GM19035 (cell line): ENCODE measurements around the gene ALAS1.

ENCODE experiments used
- ATAC-seq: cut with Tn5 transposase; IDR thresholded peaks from one replicate; pipeline ENCODE4 v1.9.1; 2021; ENCODE audit not compliant: unreplicated experiment

ALAS1 gene

DNA sequence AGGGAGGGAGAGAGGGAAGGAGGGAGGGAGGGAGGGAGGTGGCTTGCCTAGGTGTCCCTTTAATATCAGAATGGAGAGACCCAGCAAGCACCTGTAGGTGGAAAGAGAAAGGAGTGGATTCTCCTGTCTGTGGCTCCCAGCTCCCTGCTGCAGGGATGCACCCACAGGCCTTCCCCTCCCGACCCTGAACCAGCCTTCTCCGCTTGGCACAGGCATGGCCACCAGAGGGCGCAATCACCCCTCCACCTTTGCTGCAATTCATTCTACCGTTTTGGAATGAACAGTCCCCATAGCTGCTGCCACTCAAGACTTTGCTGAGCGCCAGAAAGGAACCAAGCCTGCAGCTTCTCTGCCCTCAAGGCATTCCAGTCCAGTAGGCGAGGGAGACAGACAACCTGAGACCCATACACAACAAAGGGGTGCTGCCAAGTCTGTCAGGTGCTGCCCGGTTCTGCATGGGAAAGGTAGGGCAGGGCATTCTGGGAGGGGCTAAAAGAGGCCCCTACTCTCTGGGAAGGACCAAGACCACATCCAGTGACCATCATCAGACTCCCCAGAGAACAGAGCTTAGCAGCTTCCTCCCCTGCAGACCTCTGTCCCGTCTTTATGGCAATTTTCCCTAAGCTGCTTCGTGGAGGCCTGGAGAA is 22.5 kb downstream of the ALAS1 start:
- ATAC-seq, result peak; percentile 55

DNA sequence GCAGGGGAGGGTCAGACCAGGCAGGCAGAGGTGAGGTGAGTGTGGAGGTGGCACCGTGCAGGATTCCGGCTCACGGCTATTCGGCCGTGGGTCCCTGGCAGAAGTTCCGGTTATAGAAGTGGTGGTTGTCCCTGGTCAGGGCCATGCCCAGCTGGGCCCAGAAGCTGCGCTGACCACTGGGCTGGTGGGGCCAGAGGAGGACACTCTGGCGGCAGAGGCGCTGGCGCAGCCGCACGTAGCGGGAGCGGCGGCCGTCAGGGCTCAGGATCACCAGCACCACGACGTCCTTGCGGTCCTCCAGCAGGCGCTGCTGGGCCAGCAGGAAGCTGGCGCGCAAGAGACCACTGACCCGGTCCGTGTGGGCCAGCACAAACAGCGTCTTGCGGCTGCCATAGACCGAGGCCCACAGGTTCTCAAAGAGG is 23.2 kb downstream of the ALAS1 start:
- ATAC-seq, result no peak

DNA sequence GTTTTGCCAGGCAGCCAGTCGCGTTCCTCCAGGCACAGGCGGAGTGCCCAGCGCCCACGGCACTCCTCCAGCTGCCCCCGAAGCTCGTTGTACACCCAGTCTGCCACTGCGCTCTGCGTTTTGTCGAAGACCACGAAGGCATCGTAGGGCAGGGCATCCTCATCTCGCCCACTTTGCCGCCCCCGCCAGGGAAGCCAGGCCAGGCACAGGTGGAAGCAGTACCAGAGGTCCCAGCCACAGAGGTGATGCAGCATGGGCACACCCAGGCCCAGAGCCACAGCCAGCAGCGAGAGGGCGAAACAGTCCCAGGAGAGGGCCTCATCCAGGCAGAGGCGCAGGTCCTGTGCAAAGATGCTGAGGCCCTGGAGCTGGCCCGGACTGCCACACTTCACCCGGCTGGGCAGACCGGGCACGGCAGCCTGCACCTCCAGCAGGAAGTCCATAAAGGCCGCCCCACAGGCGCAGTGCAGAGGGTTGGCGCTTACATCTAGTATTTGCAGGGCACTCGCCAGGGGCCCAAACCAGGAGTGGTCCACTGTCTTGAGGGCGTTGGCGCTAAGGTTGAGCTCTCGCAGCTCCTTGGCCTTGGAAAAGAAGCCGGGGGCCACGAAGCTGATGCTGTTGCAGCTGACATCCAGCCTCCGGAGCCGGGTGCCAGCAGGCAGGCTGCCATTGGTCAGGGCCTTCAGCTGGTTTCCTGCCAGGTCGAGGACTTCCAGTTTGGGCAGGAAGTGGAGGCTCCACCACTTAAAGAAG is 23.8 kb downstream of the ALAS1 start:
- no peak for ATAC-seq

DNA sequence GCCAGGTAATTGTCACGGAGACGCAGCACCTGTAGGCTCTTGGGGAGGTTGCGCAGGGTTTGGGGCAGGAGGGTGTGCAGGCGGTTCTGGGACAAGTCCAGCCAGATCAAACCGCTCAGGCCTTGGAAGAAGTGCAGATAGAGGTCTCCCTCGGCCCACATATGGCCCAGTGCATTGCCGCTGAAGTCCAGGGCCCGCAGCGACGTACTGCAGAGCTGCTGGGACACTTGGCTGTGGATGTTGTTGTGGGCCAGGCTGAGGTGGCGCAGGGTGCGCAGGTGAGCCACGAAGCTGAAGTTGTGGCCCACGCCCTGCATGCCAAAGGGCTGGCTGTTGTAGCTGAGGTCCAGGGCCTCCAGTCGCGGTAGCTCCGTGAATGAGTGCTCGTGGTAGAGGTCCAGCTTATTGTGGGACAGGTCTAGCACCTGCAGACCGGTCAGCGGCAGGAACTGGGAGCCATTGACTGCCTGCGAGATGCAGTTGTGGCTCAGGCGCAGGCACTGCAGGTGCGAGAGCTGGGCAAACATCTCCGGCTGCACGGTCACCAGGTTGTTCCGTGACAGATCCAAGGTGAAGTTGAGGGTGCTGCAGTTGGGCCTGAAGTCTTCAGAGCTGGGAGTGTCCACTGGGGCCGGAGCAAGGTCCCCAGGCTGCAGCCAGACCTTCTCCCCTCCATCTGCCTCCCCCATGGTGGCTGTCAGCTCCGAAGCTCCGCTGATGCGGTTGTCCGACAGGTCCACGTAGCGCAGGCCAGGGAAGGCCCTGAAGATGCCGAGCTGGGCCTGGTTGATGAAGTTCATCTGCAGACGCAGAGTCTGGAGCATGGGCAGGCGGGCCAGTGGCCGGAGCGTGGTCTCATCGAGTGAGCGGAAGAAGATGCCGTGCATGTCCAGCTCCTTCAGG is 24.6 kb downstream of the ALAS1 start:
- ATAC-seq, result no peak

DNA sequence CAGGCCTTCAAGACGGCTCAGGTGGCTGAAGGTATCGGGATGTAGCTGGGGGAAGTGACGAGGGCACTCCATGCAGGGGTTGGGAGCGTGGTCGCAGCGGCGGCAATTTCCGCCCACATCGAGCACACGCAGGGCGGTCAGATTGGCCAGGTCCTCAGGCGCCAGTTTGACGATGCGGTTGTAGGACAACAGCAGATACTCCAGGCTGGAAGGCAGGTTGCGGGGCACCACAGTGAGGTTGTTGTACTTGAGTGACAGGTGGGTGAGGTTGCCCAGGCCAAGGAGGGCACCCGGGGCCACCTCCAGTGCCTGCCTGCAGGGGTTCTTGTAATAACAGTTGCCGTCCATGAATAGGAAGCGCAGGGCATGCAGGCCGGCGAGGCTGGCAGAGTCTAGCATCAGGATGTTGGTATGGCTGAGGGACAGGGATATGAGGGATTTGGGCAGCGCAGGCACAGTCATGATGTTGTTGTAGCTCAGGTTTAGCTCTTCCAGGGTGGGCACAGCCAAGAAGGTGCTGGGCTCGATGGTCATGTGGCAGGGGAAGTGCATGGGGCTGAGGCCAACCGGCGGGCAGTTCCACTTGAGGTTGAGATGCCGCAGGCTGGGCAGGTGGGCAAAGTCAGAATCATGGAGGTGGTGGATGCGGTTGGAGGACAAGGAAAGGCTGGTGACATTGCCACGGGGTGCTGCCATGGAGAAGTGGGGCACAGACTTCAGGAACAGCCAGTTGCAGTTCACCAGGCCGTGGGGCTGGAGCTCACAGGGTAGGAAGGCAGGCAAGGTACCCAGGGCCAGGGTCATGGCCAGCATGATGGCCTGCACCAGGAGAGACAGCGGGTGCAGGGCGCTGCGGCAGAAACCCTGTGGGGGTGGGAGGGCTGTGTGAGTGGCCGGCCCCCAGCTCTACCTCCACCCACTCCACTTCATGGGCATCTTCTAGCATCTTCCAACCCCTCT is 25.8 kb downstream of the ALAS1 start:
- ATAC-seq, result no peak

DNA sequence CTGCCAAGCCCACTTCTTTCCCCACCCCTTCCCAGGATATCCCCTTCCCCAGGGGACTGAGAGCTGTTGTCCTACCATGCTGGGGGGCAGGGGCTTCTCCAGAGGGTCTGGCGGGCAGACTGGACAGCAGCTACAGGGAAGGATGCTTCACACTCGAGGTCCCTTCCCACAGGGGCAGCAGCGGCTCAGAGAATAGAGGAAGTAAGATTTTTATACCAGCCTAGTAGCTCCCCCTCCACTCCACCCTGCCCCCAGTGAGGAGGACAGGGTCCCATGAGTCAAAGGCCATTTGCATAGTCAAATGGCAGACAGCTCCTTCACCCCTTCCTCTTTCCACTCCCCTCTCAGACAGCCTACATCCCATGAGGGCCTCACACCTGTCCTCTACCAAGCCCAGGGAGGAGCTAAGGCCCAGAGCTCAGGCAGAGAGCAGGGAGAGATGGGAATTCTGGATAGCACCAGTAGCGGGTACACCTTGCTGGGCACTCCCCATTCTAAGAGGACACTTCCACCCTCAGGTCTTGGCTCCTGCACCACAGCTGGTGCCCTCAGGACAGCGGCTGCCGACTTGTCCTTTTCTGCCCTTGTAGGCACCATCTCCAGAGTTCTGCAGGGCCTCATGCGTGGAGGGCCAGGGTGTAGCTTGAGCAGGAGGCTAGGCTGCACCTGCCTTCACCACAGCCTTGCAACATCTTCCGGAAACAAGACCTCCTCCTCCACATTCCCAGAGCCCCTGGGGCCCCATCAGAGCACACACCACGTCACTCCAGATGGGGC is 27.7 kb downstream of the ALAS1 start, which contains the start of gene TLR9:
Gene TLR9, minus strand, starts transcription at position 194 of the 777 bp plus-strand sequence. Its CDS starts 116 bp downstream, at position 78.
- peak; percentile 82 for ATAC-seq

DNA sequence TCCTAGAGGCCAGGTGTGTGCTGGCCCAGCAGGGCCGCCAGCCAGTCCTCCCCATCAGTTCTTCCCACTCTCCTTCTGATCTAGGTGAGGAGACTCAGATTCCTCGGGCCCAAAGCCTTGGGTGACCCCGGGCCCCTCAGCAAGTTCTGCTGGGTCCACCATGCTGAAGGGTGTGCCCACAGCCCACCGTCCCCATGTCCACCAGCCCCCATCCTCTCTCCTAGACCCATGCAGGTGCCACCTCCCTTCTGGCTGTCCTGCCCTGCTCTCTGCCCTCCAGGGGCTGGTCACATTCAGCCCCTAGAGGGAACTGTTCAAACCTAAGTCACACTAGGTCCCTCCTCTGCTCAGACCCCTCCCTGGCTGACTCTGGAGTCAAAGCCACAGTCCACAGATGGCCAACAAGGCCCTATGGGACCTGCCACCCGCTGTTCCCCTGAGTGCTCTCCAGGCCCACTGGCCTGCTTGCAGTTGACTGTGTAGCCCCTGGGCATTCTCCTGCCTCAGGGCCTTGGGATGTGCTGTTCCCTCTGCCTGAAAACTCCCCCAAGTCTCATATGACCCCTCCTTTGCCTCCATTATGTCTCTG is 28.4 kb downstream of the ALAS1 start:
- ATAC-seq, result no peak

DNA sequence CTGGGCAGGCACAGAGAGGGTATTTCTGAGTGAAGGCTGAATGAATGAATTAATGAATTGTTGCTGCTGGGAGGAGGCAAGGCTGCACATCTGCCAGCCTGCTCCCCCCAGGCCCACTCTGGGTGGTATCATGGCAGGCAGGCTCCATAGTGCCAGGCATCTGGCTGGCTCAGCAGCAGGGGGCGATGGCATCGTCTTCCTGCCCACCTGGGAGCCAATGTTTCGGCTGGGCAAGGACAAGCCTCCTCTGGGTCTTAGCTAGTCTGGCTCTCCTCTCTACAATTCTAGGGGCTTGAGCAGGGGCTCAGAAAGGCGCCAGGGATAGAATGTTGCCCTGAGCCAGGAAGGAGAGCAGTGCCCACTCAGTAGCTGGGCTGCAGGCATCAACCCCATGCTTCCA is 29.2 kb downstream of the ALAS1 start:
- ATAC-seq, result no peak

DNA sequence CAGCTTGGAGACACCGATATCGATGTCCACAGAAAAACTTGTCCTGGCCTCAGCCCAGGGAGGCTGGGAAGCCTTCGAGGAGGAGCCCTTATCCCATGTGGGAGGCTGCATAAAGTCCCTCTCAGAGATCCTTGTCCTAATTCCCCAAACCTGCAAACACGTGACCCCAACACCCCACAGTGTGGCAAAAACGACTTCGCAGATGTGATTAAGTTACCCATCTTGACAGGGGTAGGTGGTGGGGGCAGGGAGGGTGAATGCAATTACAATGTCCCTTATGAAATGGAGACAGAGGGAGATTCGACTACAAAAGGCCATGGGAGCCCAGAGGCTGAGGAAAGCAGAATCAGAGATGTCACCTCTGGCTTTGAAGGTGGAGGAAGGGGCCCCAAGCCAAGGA is 29.8 kb downstream of the ALAS1 start:
- no peak for ATAC-seq

DNA sequence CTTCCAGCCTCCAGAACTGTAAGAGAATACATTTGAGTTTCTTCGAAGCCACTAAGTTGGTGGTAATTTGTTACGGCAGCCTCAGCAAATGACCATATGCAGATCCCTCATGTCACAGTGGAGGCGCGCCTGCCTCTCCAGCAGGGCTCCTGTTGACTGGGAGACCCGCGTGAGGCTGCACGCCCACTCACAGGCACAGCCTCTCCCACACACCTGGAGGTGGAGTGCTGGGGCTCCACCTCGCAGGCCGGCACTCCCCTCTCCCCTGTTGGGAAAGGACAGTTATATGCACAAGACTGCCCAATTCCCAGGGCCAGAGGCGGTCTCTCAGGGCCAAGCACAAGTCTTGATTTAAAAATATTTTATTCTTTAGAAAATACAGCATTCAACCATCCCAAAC is 30.3 kb downstream of the ALAS1 start:
- no peak for ATAC-seq

DNA sequence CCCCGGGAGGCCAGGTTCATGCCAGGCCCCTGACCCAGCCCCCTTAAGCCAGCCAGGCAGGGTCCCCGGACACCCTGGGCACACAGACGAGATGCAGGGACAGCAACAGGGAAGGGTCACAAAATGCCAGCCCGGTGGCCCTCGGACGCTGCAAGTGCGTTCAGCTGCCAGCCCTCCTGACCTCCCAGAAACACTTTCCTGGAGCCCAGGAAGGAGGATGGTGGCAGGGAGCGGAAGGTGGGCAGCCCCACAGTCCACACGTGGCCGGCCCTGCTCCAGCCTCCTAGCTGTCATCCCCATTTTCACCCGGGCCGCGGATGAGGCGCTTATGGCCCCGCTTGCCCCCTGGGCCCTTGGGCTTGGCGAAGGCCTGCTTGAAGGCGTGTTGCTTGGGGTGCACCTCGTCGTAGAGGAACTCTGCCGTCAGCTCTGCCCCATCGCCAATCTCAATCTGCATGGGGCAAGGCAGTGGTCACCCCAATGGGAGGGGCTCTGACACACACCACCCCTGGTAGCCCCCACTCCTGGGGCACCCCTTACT is 30.9 kb downstream of the ALAS1 start:
- ATAC-seq, result no peak

DNA sequence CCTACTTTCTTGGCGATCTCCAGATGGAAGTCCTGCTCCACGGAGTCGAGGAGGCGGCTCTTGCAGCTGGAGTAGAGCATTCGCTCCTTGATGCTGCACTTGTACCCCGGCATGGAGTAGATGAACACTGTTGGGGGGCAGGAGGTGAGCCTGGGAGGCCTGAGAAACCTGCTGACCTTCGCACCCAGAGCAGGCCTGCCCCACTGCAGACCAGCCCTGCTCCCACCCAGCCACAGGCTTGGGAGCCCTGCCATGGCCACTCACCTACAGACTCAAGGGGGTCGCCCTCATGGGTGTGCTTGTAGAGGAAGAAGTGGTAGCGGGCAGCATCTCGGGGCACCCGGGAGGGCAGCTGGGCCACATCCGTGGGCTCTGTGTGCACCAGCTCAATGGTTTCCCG is 31.7 kb downstream of the ALAS1 start:
- ATAC-seq, result no peak

DNA sequence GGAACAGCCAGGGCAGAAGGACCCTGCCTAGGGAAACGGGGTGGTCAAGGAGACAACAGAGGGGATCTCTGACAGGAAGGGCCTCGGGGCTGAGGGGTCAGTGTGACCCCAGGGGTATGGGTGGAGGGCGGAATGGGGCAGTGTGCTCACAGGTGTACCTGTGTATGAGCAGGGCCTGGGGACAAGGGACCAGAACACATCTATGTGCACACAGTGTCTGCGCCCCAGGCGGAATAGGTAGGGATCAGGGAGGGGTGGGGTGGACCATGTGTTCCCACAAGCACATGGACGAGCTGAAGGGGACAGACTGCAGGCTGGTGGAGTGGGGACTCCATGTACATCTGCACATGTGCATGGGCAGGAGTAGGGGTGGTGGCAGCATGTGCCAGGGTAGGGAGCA is 32.5 kb downstream of the ALAS1 start:
- no peak for ATAC-seq

DNA sequence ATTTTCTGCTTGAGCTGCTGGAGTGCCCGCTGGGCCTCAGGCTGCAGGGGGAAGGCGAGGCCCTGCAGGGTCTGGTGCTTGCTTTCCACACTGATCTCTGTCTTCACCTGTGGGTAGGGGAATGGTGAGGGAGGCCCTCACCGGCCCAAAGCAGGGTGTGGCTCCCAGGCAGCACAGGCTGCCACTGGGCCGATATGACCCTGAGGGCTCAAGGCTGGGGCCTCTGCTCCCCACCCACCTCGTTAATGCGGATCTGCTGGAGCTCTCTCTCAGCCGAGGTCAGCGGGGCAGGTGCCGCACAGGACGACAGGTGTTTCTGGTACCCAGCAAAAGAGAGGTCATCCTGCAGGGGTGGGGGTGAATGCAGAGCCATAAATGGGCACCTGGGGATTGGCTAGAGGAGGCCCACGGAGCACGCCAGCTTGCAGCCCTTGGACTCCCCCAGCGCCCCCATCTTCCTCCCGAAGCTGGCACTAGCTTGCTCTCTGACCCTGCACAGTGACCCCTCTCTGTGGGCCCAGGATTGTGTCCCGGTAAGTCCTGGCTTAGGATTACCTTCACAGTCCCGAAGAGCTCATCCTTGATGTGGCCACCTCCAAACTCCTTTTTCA is 33.0 kb downstream of the ALAS1 start:
- no peak for ATAC-seq

DNA sequence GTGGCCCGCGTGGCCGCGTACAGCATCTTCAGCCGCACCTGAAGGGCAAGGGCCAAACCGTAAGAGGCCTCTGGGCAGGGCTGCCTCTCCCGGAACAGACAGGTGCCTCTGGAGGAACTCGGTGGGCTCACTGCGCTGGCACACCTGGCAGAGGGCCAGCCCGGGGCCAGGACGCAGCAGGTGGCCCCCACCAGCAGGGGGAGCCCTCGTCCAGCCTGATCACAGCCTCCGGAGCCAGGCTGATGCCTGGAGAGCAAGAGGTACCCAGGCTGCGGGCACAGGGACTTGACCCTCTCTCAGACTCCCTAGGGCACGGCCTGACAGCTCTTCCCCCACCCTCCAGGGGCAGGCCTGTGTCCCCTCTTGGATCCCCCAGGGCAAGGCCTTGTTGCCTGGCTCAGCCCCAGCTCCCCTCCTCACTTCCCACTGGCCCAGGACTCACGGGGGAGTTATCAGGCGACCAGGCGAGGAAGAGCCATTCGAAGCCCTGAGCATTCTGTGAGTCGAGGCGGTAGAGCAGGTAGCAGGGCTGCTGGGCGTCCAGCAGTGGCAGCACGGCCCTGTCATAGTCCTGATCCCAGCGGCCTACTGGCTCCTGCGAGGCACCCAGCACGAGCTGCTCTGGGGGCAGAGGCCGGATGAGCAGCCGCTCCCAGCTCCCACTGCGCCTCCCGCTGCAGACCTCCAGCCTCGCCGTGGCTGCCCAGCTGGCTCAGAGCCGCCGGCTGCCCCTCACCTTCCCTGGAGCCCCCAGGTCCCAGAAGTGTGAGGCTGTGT is 33.7 kb downstream of the ALAS1 start:
- ATAC-seq, result no peak

DNA sequence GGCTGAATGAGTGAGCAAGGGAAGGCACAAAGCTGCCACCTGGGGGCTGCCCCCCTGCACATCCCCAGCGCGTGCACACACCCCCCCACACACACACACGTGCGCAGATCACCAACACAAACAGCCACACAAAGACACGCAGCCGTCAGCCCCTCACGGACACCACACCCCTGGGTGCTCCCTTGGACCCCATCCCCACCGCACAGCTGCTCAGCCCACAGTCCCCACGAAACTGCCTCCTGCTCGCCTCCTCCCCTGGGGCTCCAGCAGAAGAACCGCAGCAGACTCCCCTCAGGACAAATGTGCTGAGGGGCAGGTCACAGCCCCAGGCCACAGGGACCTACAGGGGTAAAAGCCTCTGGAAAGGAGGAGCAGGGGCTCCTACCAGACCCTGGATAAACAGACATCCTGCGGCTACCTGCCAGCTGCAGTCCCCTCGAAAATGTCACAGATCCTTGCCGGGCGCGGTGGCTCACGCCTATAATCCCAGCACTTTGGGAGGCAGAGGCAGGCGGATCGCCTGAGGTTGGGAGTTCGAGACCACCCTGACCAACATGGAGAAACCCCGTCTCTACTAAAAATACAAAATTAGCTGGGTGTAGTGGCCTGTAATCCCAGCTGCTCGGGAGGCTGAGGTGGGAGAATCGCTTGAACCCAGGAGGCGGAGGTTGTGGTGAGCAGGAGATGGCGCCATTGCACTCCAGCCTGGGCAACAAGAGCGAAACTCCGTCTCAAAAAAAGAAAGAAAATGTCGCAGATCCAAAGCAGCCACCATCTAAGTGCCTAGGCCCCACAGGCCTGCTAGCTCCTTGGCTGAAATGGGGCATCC is 34.5 kb downstream of the ALAS1 start:
- ATAC-seq, result no peak

DNA sequence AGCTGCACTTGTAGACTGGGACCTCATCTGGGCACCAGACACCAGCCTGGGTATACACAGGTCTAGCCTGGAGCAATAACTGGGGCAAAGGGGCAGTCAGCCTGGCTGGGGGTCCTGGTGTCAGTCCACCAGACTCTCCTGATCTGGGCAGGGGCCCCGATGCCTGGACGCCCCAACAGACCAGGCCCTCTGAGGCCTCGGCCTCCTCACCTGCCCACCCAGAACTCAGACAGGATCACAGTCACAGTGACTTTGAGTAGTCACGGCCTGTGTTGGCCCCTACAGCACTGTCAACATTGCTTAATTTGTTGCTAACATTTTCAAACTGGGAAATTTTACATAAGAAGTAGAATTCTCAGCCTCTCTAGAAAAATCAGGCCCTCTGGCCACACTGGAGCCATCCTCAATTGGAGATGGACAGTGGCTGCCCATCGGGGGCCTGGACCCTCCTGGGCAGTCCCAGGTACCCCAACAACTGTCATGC is 35.2 kb downstream of the ALAS1 start:
- no peak for ATAC-seq
